ENCODE measurements around the gene ANKRD33B. TPM values are rescaled to one million over a fixed set of nuclear protein-coding genes. Genes with fewer than 3 reads are reported as not detected.

Gene ANKRD33B
- total and polyA plus RNA-seq, 2 experiments from 2014 or later, result 1.5 to 2.0 TPM

- H3K9me3 ChIP-seq (ENCODE audit: low read depth), result no peaks in the 10 kb centered on the region
- H3K27ac ChIP-seq, result no peak overlapping the region
- no peaks in the 10 kb centered on the region for H3K36me3 ChIP-seq (replicated peaks; ENCODE audit: insufficient read depth, low read depth)
- H3K27me3 ChIP-seq, result no peaks in the 10 kb centered on the region
- TF ChIP-seq EZH2 (IDR thresholded peaks at IDR 0.05; ENCODE audit: borderline replicate concordance) (no peak), CTCF (IDR thresholded peaks at IDR 0.05; ENCODE audit: poor library complexity) (no peak), EZH2phosphoT487 (IDR thresholded peaks at IDR 0.05; ENCODE audit: low read depth, severe bottlenecking, unreplicated experiment) (no peak)
- H3K4me2 ChIP-seq, result no peak overlapping the region
- no peak overlapping the region for H2AFZ ChIP-seq
- H4K20me1 ChIP-seq (ENCODE audit: insufficient read depth, poor library complexity, severe bottlenecking), result no peaks in the 10 kb centered on the region
- DNase-seq (ENCODE audit: low spot score), result no peak
- H3K4me3 ChIP-seq, result no peak overlapping the region
- H3K4me1 ChIP-seq (ENCODE audit: insufficient read depth), result no peaks in the 10 kb centered on the region
- no peaks in the 10 kb centered on the region for H3K79me2 ChIP-seq
- WGBS (ENCODE audit: low lambda C conversion rate, missing lambda C conversion rate), result 81% methylated on average over 11 of the region's 11 CpGs
- H3K9me2 ChIP-seq (replicated peaks; ENCODE audit: insufficient read depth), result no peaks in the 10 kb centered on the region
These were observed 25.0 kb downstream of the ANKRD33B start for GRCh38 chr5:10588779-10589447.

- no peak overlapping the region for H3K4me3 ChIP-seq
- H3K27me3 ChIP-seq, result no peaks in the 10 kb centered on the region
- WGBS (ENCODE audit: low lambda C conversion rate, missing lambda C conversion rate), result 75% methylated on average over 13 of the region's 13 CpGs
- H3K9me2 ChIP-seq (replicated peaks; ENCODE audit: insufficient read depth), result no peaks in the 10 kb centered on the region
- TF ChIP-seq EZH2phosphoT487 (IDR thresholded peaks at IDR 0.05; ENCODE audit: low read depth, severe bottlenecking, unreplicated experiment), result no peak
- no peak for TF ChIP-seq EZH2 (IDR thresholded peaks at IDR 0.05; ENCODE audit: borderline replicate concordance)
- no peak for TF ChIP-seq CTCF (IDR thresholded peaks at IDR 0.05; ENCODE audit: poor library complexity)
- DNase-seq (ENCODE audit: low spot score), result no peak
- peak overlapping the region; percentile 14 for H3K4me2 ChIP-seq
- H3K4me1 ChIP-seq (ENCODE audit: insufficient read depth), result peaks cover 3% of the 10 kb centered on the region
- H3K27ac ChIP-seq, result peak overlapping the region; percentile 31
- no peaks in the 10 kb centered on the region for H3K36me3 ChIP-seq (replicated peaks; ENCODE audit: insufficient read depth, low read depth)
- no peaks in the 10 kb centered on the region for H4K20me1 ChIP-seq (ENCODE audit: insufficient read depth, poor library complexity, severe bottlenecking)
- no peak overlapping the region for H2AFZ ChIP-seq
- H3K9me3 ChIP-seq (ENCODE audit: low read depth), result no peaks in the 10 kb centered on the region
- no peaks in the 10 kb centered on the region for H3K79me2 ChIP-seq
These were observed 26.5 kb downstream of the ANKRD33B start for GRCh38 chr5:10590226-10590999.

GRCh38 chr5:10591159-10591558, 27.3 kb downstream of the ANKRD33B start:
- Histone ChIP-seq H3K4me2 (no peak overlapping the region), H3K4me1 (ENCODE audit: insufficient read depth) (peaks cover 5% of the 10 kb centered on the region), H3K27ac (no peak overlapping the region), H3K9me2 (replicated peaks; ENCODE audit: insufficient read depth) (no peaks in the 10 kb centered on the region), H4K20me1 (ENCODE audit: insufficient read depth, poor library complexity, severe bottlenecking) (no peaks in the 10 kb centered on the region), H3K9me3 (ENCODE audit: low read depth) (no peaks in the 10 kb centered on the region), H3K4me3 (no peak overlapping the region), H3K79me2 (no peaks in the 10 kb centered on the region), H3K27me3 (no peaks in the 10 kb centered on the region), H3K36me3 (replicated peaks; ENCODE audit: insufficient read depth, low read depth) (no peaks in the 10 kb centered on the region), H2AFZ (no peak overlapping the region)
- DNase-seq (ENCODE audit: low spot score), result no peak
- no peak for TF ChIP-seq CTCF (IDR thresholded peaks at IDR 0.05; ENCODE audit: poor library complexity)
- no peak for TF ChIP-seq EZH2 (IDR thresholded peaks at IDR 0.05; ENCODE audit: borderline replicate concordance)
- TF ChIP-seq EZH2phosphoT487 (IDR thresholded peaks at IDR 0.05; ENCODE audit: low read depth, severe bottlenecking, unreplicated experiment), result no peak
- 89% methylated on average over 6 of the region's 6 CpGs for WGBS (ENCODE audit: low lambda C conversion rate, missing lambda C conversion rate)
